ENCODE measurements around the gene C9orf85.

DNA sequence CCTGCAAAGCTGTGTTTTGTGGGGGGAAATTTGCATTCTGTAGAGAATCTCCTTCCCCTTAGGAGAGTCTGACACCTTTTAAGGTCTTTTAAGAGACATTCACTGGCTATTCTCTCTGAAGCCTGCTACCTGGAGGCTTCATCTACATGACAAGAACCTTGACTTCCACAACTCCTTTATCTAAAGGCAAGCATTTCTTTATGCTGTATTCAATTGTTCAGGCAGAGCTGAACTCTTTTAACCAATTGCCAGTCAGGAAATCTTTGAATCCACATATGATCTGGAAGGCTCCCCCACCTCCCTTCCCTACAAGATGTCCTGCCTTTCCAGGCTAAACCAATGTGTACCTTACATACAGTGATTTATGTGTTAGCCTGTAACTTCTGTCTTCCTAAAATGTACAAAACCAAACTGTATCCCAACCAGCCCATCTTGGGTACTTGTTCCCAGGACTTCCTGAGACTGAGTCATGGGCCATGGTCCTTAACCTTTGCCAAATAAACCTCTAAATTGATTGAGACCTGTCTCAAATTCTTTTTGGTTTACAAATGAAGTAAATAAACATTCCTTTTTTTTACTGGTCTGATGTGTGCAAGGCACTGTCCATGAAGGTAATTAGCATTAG is 9.9 kb downstream of the C9orf85 start:
- TF ChIP-seq, protein P1, sequence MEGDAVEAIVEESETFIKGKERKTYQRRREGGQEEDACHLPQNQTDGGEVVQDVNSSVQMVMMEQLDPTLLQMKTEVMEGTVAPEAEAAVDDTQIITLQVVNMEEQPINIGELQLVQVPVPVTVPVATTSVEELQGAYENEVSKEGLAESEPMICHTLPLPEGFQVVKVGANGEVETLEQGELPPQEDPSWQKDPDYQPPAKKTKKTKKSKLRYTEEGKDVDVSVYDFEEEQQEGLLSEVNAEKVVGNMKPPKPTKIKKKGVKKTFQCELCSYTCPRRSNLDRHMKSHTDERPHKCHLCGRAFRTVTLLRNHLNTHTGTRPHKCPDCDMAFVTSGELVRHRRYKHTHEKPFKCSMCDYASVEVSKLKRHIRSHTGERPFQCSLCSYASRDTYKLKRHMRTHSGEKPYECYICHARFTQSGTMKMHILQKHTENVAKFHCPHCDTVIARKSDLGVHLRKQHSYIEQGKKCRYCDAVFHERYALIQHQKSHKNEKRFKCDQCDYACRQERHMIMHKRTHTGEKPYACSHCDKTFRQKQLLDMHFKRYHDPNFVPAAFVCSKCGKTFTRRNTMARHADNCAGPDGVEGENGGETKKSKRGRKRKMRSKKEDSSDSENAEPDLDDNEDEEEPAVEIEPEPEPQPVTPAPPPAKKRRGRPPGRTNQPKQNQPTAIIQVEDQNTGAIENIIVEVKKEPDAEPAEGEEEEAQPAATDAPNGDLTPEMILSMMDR (IDR thresholded peaks at IDR 0.05; ENCODE audit: poor library complexity) = no peak
- no peak for TF ChIP-seq EZH2 (IDR thresholded peaks at IDR 0.05; ENCODE audit: borderline replicate concordance)
- no peak for TF ChIP-seq EZH2phosphoT487 (IDR thresholded peaks at IDR 0.05; ENCODE audit: low read depth, severe bottlenecking, unreplicated experiment)
